ENCODE data around the gene HOXC6.

Gene HOXC6

DNA sequence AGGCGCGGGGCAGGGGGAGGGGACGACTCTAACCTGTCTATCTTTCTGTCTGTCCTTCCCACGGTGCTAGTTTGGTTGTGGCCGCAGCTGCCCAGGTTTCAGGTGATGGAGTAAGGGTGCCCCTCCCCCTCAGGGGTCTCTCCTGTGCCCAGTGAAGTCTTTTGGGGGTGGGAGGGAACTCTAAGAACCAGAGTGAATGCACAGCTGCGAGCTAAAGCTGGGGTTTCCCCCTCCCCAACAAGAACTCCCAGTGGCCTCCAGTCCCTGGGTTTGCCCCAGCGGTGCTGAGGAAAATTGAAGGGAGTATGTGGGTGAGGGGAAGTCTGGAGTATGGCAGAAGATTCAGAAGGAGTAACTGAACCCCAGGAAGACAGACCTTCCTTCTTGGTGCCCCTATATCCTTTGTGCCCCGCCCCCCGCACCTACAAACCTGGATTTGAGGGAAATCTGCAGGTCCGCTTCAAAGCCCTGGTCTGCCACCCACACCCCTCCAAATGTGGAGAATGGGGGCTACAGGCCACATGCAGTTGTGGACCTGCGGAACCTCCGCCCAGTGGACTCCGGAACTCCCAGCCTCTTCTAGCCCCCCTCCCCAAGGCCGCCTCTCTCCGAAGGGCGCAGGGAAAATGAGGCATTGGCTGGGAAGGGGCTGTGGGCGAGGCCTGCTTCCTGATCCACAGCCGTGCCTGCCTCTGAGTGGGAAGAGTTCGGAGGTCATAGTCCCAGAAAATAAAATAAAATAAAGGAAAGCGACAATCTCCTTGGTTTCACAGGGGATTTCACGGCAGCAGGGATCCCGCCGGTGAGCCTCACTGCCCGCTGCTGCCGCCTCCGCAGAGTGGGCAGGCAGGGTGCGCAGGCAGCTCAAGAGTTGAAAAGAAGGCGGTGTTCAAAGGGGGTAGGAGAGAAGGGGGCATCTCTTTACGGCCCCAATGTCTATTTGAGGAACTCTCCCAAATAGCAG lies 31.7 kb upstream of the HOXC6 start:
- H3K9ac ChIP-seq (ENCODE audit: low read length in 5 of 5): peak overlapping the region; percentile 73 to 93 (median 81)
- peak overlapping the region; percentile 98 for H3K27ac ChIP-seq (ENCODE audit: low read depth, low read length)

DNA sequence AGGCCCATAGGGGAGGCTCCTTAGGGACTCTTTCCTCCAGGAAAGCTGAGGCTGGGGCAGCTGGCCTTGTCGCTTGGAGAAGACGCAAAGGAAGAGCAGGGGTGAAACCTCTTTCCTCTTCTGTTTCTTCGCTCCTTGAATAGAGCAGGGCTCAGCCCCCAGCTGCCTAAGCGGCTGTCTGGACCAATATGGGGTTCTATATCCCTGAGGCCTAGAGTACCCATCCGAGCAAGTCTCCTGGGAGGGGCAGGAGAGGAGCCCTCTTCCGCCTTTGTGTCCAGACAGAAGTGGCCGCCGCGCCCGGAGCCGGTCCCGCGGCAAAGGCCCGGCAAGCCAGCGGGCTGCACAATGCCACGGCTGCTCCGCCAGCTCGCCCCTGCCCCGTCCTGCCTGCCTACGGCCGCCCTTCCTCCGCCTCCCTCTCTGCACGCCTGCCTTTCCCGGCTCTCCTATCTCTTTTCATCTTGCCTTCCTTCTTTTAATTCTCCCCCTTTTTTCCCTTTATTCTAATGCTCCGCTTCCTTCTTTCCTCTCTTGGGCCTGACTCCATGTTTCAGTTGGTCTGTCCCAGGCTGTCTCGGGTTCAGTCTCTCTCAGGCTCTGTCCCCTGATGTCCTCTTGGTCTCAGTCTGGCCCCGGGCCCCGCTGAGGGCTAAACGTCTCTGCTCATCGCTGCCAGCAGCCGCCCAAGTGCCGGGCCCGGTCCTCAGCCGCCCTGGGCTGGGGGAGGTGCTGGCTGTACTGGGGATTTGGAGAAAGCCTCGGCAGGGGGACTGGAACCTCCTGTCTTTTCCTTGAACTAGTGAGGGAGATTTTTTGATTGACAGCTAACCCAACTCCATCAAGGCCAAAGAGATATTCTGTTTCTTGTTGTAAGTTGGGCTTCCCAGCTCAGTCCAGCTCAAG lies 30.8 kb upstream of the HOXC6 start:
- Histone ChIP-seq H3K4me3 (ENCODE audit: low read depth in 1 of 5, low read length in 5 of 5) (peak overlapping the region; percentile 59 to 78 (median 78)), H3K4me1 (ENCODE audit: control insufficient read depth in 5 of 5, insufficient read depth in 5 of 5, low read length in 5 of 5) (peaks cover 3 to 91% (median 83%) of the 10 kb centered on the region in 5 donors), H3K9me3 (ENCODE audit: control insufficient read depth in 5 of 5, low read length in 5 of 5) (no peaks in the 10 kb centered on the region), H3K9ac (ENCODE audit: low read length in 5 of 5) (peak overlapping the region; percentile 45 to 93 (median 77)), H3K27ac (ENCODE audit: low read depth, low read length) (peak overlapping the region; percentile 98), H3K36me3 (ENCODE audit: control insufficient read depth in 5 of 5, insufficient read depth in 5 of 5, low read length in 5 of 5) (no peaks in the 10 kb centered on the region), H3K27me3 (ENCODE audit: control insufficient read depth in 5 of 5, insufficient read depth in 4 of 5, low read length in 5 of 5) (peaks cover 0 to 52% (median 30%) of the 10 kb centered on the region in 5 donors)

More for the DNA sequence above, 31.7 kb upstream of the HOXC6 start:
- H3K27me3 ChIP-seq (ENCODE audit: control insufficient read depth in 5 of 5, insufficient read depth in 4 of 5, low read length in 5 of 5): peaks cover 0 to 56% (median 34%) of the 10 kb centered on the region in 5 donors
- peaks cover 3 to 91% (median 84%) of the 10 kb centered on the region in 5 donors for H3K4me1 ChIP-seq (ENCODE audit: control insufficient read depth in 5 of 5, insufficient read depth in 5 of 5, low read length in 5 of 5)
- H3K4me3 ChIP-seq (ENCODE audit: low read depth in 1 of 5, low read length in 5 of 5): peak overlapping the region; percentile 71 to 78 (median 78)
- no peaks in the 10 kb centered on the region for H3K36me3 ChIP-seq (ENCODE audit: control insufficient read depth in 5 of 5, insufficient read depth in 5 of 5, low read length in 5 of 5)
- H3K9me3 ChIP-seq (ENCODE audit: control insufficient read depth in 5 of 5, low read length in 5 of 5): no peaks in the 10 kb centered on the region

DNA sequence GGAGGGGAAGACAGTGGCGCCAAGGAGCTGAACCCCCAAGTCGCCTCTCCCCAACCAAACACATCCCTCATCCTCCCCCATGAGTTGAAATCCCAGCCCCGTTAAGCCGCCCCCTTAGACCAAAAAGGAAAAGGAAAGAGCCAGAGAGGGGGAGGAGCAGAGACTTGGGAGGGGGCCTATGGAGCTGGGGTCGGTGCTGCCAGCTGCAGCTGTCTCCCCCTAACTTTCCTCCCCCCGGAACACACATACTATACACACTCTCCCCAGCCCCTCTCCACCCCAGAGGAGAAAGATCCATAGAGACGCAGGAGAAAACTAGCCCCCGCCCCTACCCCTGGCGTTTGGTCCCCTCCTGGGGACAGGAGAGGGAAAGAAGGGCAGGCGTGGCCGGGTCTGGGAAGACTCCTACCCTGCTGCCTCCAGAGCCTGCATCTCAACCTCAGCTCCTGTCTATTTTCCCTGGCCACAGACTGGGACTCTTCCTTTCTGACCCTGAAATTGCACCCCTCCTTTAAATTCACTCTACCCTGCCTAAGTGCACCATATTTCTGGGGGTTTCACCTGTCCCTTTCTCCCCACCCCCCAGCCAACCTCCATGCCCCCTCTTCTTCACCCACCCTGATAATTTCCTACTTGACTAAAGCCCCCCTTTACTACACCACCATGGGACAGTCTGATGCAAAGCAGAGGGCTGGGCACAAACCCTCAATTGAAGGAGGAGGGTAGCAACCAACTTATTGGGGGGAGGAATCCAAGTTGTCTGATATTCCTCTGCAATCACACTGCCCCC lies 29.9 kb upstream of the HOXC6 start:
- H3K27me3 ChIP-seq (ENCODE audit: control insufficient read depth in 5 of 5, insufficient read depth in 4 of 5, low read length in 5 of 5): peaks cover 0 to 50% (median 33%) of the 10 kb centered on the region in 5 donors
- H3K36me3 ChIP-seq (ENCODE audit: control insufficient read depth in 5 of 5, insufficient read depth in 5 of 5, low read length in 5 of 5): no peaks in the 10 kb centered on the region
- H3K4me3 ChIP-seq (ENCODE audit: low read depth in 1 of 5, low read length in 5 of 5): peak overlapping the region; percentile 48 to 78 (median 78)
- H3K9ac ChIP-seq (ENCODE audit: low read length in 5 of 5): peak overlapping the region in 4 of 5 donors; percentile 45 to 98 (median 84)
- peaks cover 3 to 95% (median 85%) of the 10 kb centered on the region in 5 donors for H3K4me1 ChIP-seq (ENCODE audit: control insufficient read depth in 5 of 5, insufficient read depth in 5 of 5, low read length in 5 of 5)
- no peaks in the 10 kb centered on the region for H3K9me3 ChIP-seq (ENCODE audit: control insufficient read depth in 5 of 5, low read length in 5 of 5)
- H3K27ac ChIP-seq (ENCODE audit: low read depth, low read length): peak overlapping the region; percentile 98

DNA sequence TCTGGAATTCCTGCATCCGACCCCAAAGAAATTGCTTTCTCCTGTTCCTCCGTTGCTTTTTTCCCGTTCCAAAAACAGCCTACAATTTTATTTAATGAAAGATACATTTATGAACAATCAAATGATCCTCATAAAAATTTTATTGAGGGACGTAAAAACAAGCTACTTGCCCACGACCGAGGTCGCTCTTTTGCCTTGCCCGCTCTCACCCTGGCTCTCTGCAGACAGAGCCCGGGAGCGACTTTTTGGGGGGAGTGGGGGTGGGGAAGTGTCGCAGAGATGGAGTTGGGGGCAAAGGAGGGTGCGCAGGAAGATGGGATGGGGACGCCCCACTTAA lies 29.4 kb upstream of the HOXC6 start:
- H3K27me3 ChIP-seq (ENCODE audit: control insufficient read depth in 5 of 5, insufficient read depth in 4 of 5, low read length in 5 of 5): peaks cover 0 to 45% (median 35%) of the 10 kb centered on the region in 5 donors
- peak overlapping the region; percentile 47 to 78 (median 77) for H3K4me3 ChIP-seq (ENCODE audit: low read depth in 1 of 5, low read length in 5 of 5)
- H3K36me3 ChIP-seq (ENCODE audit: control insufficient read depth in 5 of 5, insufficient read depth in 5 of 5, low read length in 5 of 5): no peaks in the 10 kb centered on the region
- H3K27ac ChIP-seq (ENCODE audit: low read depth, low read length): peak overlapping the region; percentile 98
- peaks cover 4 to 94% (median 84%) of the 10 kb centered on the region in 5 donors for H3K4me1 ChIP-seq (ENCODE audit: control insufficient read depth in 5 of 5, insufficient read depth in 5 of 5, low read length in 5 of 5)
- peak overlapping the region in 2 of 5 donors; percentile 57 to 98 for H3K9ac ChIP-seq (ENCODE audit: low read length in 5 of 5)
- no peaks in the 10 kb centered on the region for H3K9me3 ChIP-seq (ENCODE audit: control insufficient read depth in 5 of 5, low read length in 5 of 5)

DNA sequence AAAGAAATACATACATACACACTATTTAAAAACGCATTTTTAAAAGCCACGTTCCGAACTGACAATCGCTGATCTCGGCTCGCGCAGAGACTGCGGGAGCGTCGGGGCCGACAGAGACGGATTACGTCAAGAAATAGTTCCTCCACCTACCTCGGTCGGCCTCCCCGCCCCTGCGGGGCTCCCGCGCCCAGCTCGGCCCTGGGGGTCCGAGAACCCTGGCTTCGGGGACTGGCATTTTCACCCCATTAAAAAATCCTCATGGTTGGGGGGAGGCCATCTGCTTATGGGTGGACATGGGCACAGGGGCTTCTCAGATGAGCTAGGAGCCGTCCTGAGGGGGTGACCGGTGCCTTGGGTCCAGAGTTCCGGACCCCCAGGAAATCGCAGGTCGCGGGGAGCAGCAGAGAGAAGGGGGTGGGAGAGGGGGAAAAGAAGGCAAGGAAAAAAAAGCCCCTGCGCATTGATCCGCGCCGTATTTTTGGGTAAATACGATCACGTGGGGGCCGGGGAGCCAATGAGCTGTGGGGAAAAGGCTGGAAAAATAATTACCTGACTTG lies 28.6 kb upstream of the HOXC6 start:
- peak overlapping the region; percentile 71 to 85 (median 77) for H3K4me3 ChIP-seq (ENCODE audit: low read depth in 1 of 5, low read length in 5 of 5)
- peaks cover 4 to 94% (median 84%) of the 10 kb centered on the region in 5 donors for H3K4me1 ChIP-seq (ENCODE audit: control insufficient read depth in 5 of 5, insufficient read depth in 5 of 5, low read length in 5 of 5)
- H3K27ac ChIP-seq (ENCODE audit: low read depth, low read length): peak overlapping the region; percentile 98
- peak overlapping the region; percentile 44 to 98 (median 83) for H3K9ac ChIP-seq (ENCODE audit: low read length in 5 of 5)
- H3K27me3 ChIP-seq (ENCODE audit: control insufficient read depth in 5 of 5, insufficient read depth in 4 of 5, low read length in 5 of 5): peaks cover 0 to 50% (median 36%) of the 10 kb centered on the region in 5 donors
- no peaks in the 10 kb centered on the region for H3K36me3 ChIP-seq (ENCODE audit: control insufficient read depth in 5 of 5, insufficient read depth in 5 of 5, low read length in 5 of 5)
- H3K9me3 ChIP-seq (ENCODE audit: control insufficient read depth in 5 of 5, low read length in 5 of 5): no peaks in the 10 kb centered on the region

DNA sequence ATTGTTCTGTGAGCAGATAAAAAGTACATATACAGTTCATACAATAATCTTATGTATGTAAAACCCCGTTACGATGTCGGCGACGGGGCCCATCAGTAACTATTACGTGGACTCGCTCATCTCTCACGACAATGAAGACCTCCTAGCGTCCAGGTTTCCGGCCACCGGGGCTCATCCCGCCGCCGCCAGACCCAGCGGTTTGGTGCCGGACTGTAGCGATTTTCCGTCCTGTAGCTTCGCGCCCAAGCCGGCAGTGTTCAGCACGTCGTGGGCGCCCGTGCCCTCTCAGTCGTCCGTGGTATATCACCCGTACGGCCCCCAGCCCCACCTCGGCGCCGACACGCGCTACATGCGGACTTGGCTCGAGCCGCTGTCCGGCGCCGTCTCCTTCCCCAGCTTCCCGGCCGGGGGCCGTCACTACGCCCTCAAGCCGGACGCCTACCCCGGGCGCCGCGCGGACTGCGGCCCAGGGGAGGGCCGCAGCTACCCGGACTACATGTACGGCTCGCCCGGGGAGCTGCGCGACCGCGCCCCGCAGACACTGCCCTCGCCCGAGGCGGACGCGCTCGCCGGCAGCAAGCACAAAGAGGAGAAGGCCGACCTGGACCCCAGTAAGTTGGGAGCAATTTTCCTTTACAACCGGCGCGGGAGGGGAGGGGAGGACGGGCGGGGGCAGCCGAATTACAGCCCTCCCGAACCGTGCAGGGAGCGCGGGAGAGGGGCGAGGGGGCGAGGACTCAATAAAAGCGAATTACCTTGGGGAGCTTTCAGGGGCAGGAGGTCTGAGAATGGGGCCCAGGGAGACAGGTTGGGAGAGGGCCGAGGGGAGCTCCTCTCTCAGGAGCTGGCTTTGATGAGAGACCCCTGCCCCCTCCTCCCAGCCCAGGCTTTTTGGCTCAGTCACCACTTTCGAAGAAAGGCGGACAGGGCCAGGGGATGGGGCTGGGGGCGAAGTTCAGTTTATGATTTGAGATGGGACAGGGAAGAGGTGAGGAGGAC lies 27.8 kb upstream of the HOXC6 start, which contains the start of gene HOXC9:
TSS of gene HOXC9 (plus strand) at position 46 of the 999 bp plus-strand sequence. CDS start at position 74, 28 bp downstream.
- Histone ChIP-seq H3K4me3 (ENCODE audit: low read depth in 1 of 5, low read length in 5 of 5) (peak within 1 kb of the TSS; percentile 71 to 85 (median 77)), H3K9me3 (ENCODE audit: control insufficient read depth in 5 of 5, low read length in 5 of 5) (no peaks in the 10 kb centered on the region), H3K36me3 (ENCODE audit: control insufficient read depth in 5 of 5, insufficient read depth in 5 of 5, low read length in 5 of 5) (no peaks in the 10 kb centered on the region), H3K9ac (ENCODE audit: low read length in 5 of 5) (peak within 1 kb of the TSS; percentile 63 to 98 (median 83)), H3K27me3 (ENCODE audit: control insufficient read depth in 5 of 5, insufficient read depth in 4 of 5, low read length in 5 of 5) (peaks cover 0 to 51% (median 35%) of the 10 kb centered on the region in 5 donors), H3K27ac (ENCODE audit: low read depth, low read length) (peak within 1 kb of the TSS; percentile 98), H3K4me1 (ENCODE audit: control insufficient read depth in 5 of 5, insufficient read depth in 5 of 5, low read length in 5 of 5) (peaks cover 4 to 94% (median 84%) of the 10 kb centered on the region in 5 donors)

DNA sequence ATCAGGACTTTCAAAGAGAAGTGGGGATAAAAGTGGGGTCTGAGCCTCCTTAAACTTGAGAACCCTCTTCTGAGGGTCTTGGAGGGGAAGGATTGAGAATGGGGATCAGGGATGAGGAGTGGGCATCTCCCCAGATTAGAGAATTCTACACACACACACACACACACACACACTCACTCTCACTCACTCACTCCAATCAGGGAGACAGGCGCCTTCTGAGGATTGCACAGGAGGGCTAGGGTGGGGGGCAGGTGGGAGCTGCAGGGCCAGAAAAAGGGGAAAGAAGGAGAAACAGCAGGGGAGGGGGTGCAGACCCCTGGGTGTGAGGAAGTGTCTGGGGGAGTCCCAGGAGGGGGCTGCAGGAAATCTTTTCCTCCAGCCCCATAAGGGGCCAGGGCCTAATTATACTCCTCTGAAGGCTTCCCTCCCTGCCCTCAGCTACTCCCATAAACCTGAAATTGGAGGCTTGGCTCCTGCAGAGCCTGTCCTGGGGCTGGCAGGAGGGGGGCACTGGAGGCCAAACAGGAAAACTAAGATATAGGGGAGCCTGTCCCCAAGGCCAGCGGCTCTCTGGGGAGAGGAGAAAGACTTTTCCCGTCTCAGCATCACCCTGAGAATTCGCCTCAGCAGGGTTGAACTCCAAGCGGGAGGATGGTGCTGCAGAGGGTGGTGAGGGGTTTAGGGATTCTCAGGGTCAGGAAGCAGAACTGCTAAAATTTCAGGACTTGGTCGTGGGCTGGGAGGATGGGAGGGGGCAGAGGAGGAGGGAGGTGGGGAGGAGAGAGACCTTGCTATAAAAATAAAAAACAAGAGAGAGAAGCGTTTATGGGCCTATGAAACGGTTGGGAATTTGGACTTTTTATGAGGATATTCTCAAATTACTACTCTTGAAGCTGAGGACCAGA lies 26.7 kb upstream of the HOXC6 start:
- no peaks in the 10 kb centered on the region for H3K36me3 ChIP-seq (ENCODE audit: control insufficient read depth in 5 of 5, insufficient read depth in 5 of 5, low read length in 5 of 5)
- peak overlapping the region; percentile 68 to 85 (median 74) for H3K4me3 ChIP-seq (ENCODE audit: low read depth in 1 of 5, low read length in 5 of 5)
- peak overlapping the region; percentile 98 for H3K27ac ChIP-seq (ENCODE audit: low read depth, low read length)
- peak overlapping the region; percentile 63 to 98 (median 83) for H3K9ac ChIP-seq (ENCODE audit: low read length in 5 of 5)
- H3K27me3 ChIP-seq (ENCODE audit: control insufficient read depth in 5 of 5, insufficient read depth in 4 of 5, low read length in 5 of 5): peaks cover 0 to 54% (median 31%) of the 10 kb centered on the region in 5 donors
- no peaks in the 10 kb centered on the region for H3K9me3 ChIP-seq (ENCODE audit: control insufficient read depth in 5 of 5, low read length in 5 of 5)
- peaks cover 4 to 93% (median 83%) of the 10 kb centered on the region in 5 donors for H3K4me1 ChIP-seq (ENCODE audit: control insufficient read depth in 5 of 5, insufficient read depth in 5 of 5, low read length in 5 of 5)
